T-helper 17 cell (primary cell): ENCODE results near the gene LONP1. TPM values are rescaled to one million over a fixed set of nuclear protein-coding genes. Genes with fewer than 3 reads are reported as not detected.

Experiments
- ATAC-seq: fragments of 150-1000 bp; cut with Tn5 transposase; 2 replicates; pipeline ENCODE4 v1.10.0; 2021; ENCODE audit warnings: mild to moderate bottlenecking, moderate library complexity
- DNase-seq, 3 donors: peaks; one replicate each; pipeline versions ENCODE4 v3.0.0 to v3.0.0-alpha.2; 2020 to 2021
- H3K9me3 ChIP-seq: one replicate; pipeline ENCODE4 v1.7.0; 2013; ENCODE audit warnings: low read length, mild to moderate bottlenecking; ENCODE audit not compliant: control insufficient read depth, poor library complexity, severe bottlenecking
- H3K27ac Mint-ChIP-seq: one replicate; pipeline ENCODE4 v1.8.0; 2022; ENCODE audit warnings: mild to moderate bottlenecking, moderate library complexity, mixed read lengths
- H3K27me3 Mint-ChIP-seq: one replicate; pipeline ENCODE4 v1.8.0; 2022; ENCODE audit warnings: mixed read lengths
- H3K36me3 Mint-ChIP-seq: one replicate; pipeline ENCODE4 v1.8.0; 2022; ENCODE audit warnings: low read depth, mixed read lengths
- H3K4me1 Mint-ChIP-seq: one replicate; pipeline ENCODE4 v1.8.0; 2022; ENCODE audit warnings: mild to moderate bottlenecking, mixed read lengths
- H3K4me3 Mint-ChIP-seq: one replicate; pipeline ENCODE4 v1.8.0; 2022; ENCODE audit warnings: mild to moderate bottlenecking, moderate library complexity, mixed read lengths
- total RNA-seq, 4 donors: library from RNA in 2 of 4; stranded (reverse) in 2 of 4; gene quantifications; one replicate each; pipeline ENCODE4 v1.2.3 and lab custom pipeline; 2022 to 2026

Gene LONP1
- total RNA-seq, 2 donors from 2014 or later, result 61.0 to 65.2 TPM

GRCh38 chr19:5683177-5683886, 36.6 kb downstream of the LONP1 start:
- H3K27ac Mint-ChIP-seq, result no peak overlapping the region
- no peak for ATAC-seq
- no peak overlapping the region for H3K4me3 Mint-ChIP-seq
- peaks cover 30% of the 10 kb centered on the region for H3K4me1 Mint-ChIP-seq
- no peaks in the 10 kb centered on the region for H3K36me3 Mint-ChIP-seq
- DNase-seq, result no peak
- no peaks in the 10 kb centered on the region for H3K27me3 Mint-ChIP-seq
- no peaks in the 10 kb centered on the region for H3K9me3 ChIP-seq

DNA sequence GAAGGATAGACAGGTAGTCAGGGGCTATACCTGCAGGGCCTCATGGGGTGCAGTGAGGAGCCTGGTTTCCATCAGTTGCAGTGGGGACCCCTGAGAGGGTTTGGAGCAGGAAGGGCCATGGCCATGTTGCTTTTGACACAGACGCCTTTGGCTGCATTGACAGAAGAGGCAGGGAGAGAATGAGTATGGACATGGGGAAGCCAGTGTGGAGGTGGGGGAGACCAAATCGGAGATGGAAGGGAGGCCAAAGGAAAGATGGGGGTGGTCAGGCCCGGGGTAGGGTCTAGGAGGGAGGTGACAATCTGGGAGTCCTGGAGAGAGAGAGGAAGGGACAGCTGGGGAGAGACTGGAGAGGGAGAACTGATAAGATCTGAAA, 37.9 kb downstream of the LONP1 start:
- H3K9me3 ChIP-seq, result no peaks in the 10 kb centered on the region
- H3K36me3 Mint-ChIP-seq, result no peaks in the 10 kb centered on the region
- peak overlapping the region; percentile 74 for H3K4me3 Mint-ChIP-seq
- peaks cover 27% of the 10 kb centered on the region for H3K4me1 Mint-ChIP-seq
- no peak for ATAC-seq
- no peak for DNase-seq
- peak overlapping the region; percentile 96 for H3K27ac Mint-ChIP-seq
- H3K27me3 Mint-ChIP-seq, result no peaks in the 10 kb centered on the region

DNA sequence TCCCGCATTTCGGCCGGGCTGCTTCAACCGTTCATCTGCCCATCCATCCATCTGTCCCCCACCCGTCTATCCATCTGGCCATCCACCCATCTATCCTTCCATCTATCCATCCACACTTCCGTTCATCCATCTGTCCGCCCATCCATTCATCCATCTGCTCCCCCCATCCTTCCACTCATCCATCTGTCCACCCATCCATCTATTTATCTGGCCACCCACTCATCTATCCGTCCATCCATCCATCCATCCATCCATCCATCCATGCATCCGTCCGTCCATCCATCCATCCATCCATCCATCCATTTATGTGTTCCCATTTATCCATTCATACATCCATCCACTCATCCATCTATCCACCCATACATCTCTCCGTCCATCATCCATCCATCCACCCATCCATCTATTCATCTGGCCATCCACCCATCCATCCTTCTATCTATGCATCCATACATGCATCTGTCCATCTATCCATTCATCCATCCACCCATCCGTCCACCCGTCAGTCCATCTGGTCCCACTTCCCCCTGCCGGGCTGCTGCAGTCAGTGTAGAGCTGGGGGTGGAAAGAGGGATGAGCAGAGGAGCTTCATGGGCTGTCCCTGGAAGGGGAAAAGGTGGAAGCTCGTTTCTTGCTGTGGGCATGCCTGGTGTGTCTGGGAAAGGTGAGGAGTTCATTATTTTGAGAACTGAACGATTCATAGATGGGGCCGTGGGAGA, 38.4 kb downstream of the LONP1 start:
- DNase-seq (no peak), ATAC-seq (no peak)
- H3K27me3 Mint-ChIP-seq, result no peaks in the 10 kb centered on the region
- no peaks in the 10 kb centered on the region for H3K36me3 Mint-ChIP-seq
- H3K9me3 ChIP-seq, result no peaks in the 10 kb centered on the region
- H3K4me3 Mint-ChIP-seq, result peak overlapping the region; percentile 65
- H3K4me1 Mint-ChIP-seq, result peaks cover 28% of the 10 kb centered on the region
- H3K27ac Mint-ChIP-seq, result peak overlapping the region; percentile 96

GRCh38 chr19:5680437-5681368, 39.2 kb downstream of the LONP1 start, which contains the start of the genes HSD11B1L and MICOS13:
Gene HSD11B1L, plus strand, starts transcription at chr19:5681027. Its CDS starts 3,806 bp downstream, at chr19:5684833.
Gene MICOS13, minus strand, starts transcription at chr19:5680516. Its CDS starts 30 bp downstream, at chr19:5680486.
- Mint-ChIP-seq H3K4me1 (peaks cover 31% of the 10 kb centered on the region), H3K27ac (peak within 1 kb of the TSS; percentile 96), H3K27me3 (no peaks in the 10 kb centered on the region), H3K36me3 (no peaks in the 10 kb centered on the region), H3K4me3 (peak within 1 kb of the TSS; percentile 94)
- ATAC-seq (peak; percentile 95), DNase-seq (peak; percentile 95 to 98 (median 96))
- H3K9me3 ChIP-seq, result no peaks in the 10 kb centered on the region

GRCh38 chr19:5680084-5680436, 39.9 kb downstream of the LONP1 start:
- Mint-ChIP-seq H3K27me3 (no peaks in the 10 kb centered on the region), H3K27ac (peak overlapping the region; percentile 96), H3K4me3 (peak overlapping the region; percentile 94), H3K4me1 (peaks cover 31% of the 10 kb centered on the region), H3K36me3 (no peaks in the 10 kb centered on the region)
- no peaks in the 10 kb centered on the region for H3K9me3 ChIP-seq
- no peak for DNase-seq
- no peak for ATAC-seq

GRCh38 chr19:5679289-5680083, 40.5 kb downstream of the LONP1 start:
- Mint-ChIP-seq H3K27me3 (no peaks in the 10 kb centered on the region), H3K27ac (peak overlapping the region; percentile 96), H3K36me3 (no peaks in the 10 kb centered on the region), H3K4me1 (peaks cover 31% of the 10 kb centered on the region), H3K4me3 (peak overlapping the region; percentile 94)
- no peaks in the 10 kb centered on the region for H3K9me3 ChIP-seq
- DNase-seq (no peak), ATAC-seq (no peak)

DNA sequence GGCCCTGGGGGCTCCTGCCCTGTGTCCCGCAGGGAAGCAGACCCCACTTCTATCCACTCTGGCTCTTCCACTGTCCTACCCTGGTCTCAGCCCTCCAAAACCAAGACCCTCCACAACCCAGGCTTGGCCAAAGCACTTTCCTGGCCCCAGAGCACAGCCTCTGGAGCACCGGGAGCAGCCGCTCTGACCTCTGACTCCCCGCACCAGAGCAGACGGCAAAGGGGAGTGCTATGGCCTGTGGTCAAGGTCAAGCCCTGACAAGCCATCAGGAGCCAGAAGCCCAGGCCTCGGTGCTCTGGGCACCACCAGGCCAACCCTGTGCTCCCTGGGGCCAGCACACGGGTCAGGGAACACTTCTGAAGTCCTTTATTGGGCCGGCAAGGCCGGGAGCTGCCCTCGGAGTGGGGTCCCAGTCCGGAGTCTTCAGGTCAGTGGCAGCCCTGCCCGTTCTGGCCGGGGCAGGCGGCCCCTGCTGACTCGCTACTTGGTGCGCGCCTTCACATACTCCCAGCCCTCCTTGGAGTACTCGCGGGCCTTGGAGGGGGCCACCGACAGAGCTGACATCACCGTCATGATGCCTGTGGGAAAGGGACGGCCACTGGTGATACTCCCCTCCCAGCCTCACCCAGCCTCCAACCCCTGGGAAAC, 41.8 kb downstream of the LONP1 start:
- ATAC-seq (no peak), DNase-seq (no peak)
- Mint-ChIP-seq H3K27ac (no peak overlapping the region), H3K4me1 (peaks cover 30% of the 10 kb centered on the region), H3K4me3 (no peak overlapping the region), H3K27me3 (no peaks in the 10 kb centered on the region), H3K36me3 (no peaks in the 10 kb centered on the region)
- H3K9me3 ChIP-seq, result no peaks in the 10 kb centered on the region

DNA sequence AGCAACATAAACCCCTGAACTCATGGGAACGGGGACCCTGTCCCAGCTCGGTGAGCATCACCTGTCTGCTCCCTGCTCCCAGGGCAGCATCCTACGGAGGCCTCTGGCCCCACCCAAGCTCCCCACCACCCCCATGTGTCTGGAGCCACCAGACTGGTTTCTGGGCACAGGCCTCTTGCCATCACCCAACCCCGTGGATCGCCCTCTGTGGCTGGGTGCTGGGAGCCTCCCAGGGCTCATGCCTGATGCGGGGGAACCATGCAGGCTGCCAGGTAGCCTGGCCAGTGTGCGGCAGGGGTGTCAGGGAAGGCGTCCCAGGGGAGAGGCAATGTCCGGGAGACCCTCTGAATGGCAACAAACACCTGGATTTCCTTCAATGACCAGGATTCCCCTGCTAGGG, 42.4 kb downstream of the LONP1 start:
- ATAC-seq (no peak), DNase-seq (no peak)
- no peaks in the 10 kb centered on the region for H3K9me3 ChIP-seq
- H3K36me3 Mint-ChIP-seq, result no peaks in the 10 kb centered on the region
- no peak overlapping the region for H3K4me3 Mint-ChIP-seq
- H3K27me3 Mint-ChIP-seq, result no peaks in the 10 kb centered on the region
- H3K4me1 Mint-ChIP-seq, result peaks cover 28% of the 10 kb centered on the region
- no peak overlapping the region for H3K27ac Mint-ChIP-seq

DNA sequence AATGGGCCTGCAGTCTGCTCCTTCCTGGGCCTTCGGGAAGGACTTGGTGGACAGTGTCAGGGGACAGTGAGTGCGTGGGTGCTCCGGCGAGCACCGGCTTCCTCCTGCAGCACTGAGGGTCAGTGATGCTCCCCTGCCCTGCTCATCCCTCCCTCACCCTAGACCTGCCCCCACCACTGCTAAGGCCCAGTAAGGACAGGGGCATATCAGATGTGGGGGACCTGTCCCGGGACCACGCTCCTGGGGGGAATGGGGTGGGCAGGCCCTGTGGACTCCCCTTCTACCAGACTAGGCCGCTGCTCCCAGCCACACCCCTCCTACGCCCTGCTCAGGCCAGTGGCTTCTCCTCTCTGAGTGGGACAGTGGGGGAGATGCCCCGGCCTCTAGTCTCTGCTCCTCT, 42.8 kb downstream of the LONP1 start:
- no peak for DNase-seq
- Mint-ChIP-seq H3K4me1 (peaks cover 27% of the 10 kb centered on the region), H3K27me3 (no peaks in the 10 kb centered on the region)

GRCh38 chr19:5676772-5677105, 43.2 kb downstream of the LONP1 start:
- no peaks in the 10 kb centered on the region for H3K9me3 ChIP-seq
- DNase-seq, result no peak
- no peaks in the 10 kb centered on the region for H3K27me3 Mint-ChIP-seq
- no peak for ATAC-seq
- H3K27ac Mint-ChIP-seq, result peak overlapping the region; percentile 37
- H3K4me3 Mint-ChIP-seq, result no peak overlapping the region
- H3K4me1 Mint-ChIP-seq, result peaks cover 24% of the 10 kb centered on the region
- H3K36me3 Mint-ChIP-seq, result no peaks in the 10 kb centered on the region

More for the DNA sequence above, 42.8 kb downstream of the LONP1 start:
- Mint-ChIP-seq H3K27ac (no peak overlapping the region), H3K36me3 (no peaks in the 10 kb centered on the region), H3K4me3 (no peak overlapping the region)
- ATAC-seq, result no peak
- no peaks in the 10 kb centered on the region for H3K9me3 ChIP-seq

GRCh38 chr19:5676105-5676771, 43.7 kb downstream of the LONP1 start:
- DNase-seq, result no peak

GRCh38 chr19:5674714-5675113, 45.2 kb downstream of the LONP1 start:
- no peaks in the 10 kb centered on the region for H3K9me3 ChIP-seq
- Mint-ChIP-seq H3K4me1 (peaks cover 13% of the 10 kb centered on the region), H3K4me3 (no peak overlapping the region), H3K27ac (peak overlapping the region; percentile 16), H3K36me3 (no peaks in the 10 kb centered on the region), H3K27me3 (no peaks in the 10 kb centered on the region)
- DNase-seq, result no peak
- no peak for ATAC-seq

More at GRCh38 chr19:5676105-5676771, 43.7 kb downstream of the LONP1 start:
- Mint-ChIP-seq H3K27ac (peak overlapping the region; percentile 37), H3K4me3 (no peak overlapping the region), H3K4me1 (peaks cover 19% of the 10 kb centered on the region), H3K27me3 (no peaks in the 10 kb centered on the region), H3K36me3 (no peaks in the 10 kb centered on the region)
- no peaks in the 10 kb centered on the region for H3K9me3 ChIP-seq
- no peak for ATAC-seq
